Endothelial cell of umbilical vein (primary cell): Measurements from ENCODE around the gene GMCL1. TPM values are rescaled to one million over a fixed set of nuclear protein-coding genes. Genes with fewer than 3 reads are reported as not detected.

Source experiments
- BruUV-seq: library from RNA; stranded (reverse); fragments of 400-500 nt; replicated peaks from 2 replicates; lab custom pipeline; 2021; lab: Mats Ljungman, UMichigan
- CTCF ChIA-PET: fragments of 300-600, 350-600 bp; sonication (Branson Sonifier 250); formaldehyde crosslinking; loops from one replicate; lab custom pipeline; 2021; ENCODE audit warnings: antibody characterized with exemption, inconsistent platforms; lab: Charles Lee
- POLR2A ChIA-PET: fragments of 300-600, 350-600 bp; sonication (Branson Sonifier 250); formaldehyde crosslinking; loops from one replicate; lab custom pipeline; 2021; ENCODE audit warnings: antibody characterized with exemption, inconsistent platforms; lab: Charles Lee
- DNase-seq: peaks from one replicate; pipeline ENCODE4 v3.0.0-alpha.2; 2011; ENCODE audit warnings: low read depth, low spot score
- FAIRE-seq: peaks from 2 replicates; lab custom pipeline; 2011; peaks lifted over from hg19 to GRCh38; lab: Jason Lieb, UNC
- H2AFZ ChIP-seq: 2 replicates; pipeline ENCODE4 v1.6.0; 2012; ENCODE audit warnings: low read depth, low read length, control low read depth, inconsistent platforms
- H3K27ac ChIP-seq: 2 replicates; pipeline ENCODE4 v1.5.1; 2011; ENCODE audit warnings: low read depth, mild to moderate bottlenecking, control low read depth, low read length, moderate library complexity; ENCODE audit not compliant: insufficient read depth
- H3K27me3 ChIP-seq, 2 experiments: 2 replicates each; pipeline versions ENCODE4 v1.6.0 to v1.6.1; 2011; ENCODE audit warnings: low read length in 2 of 2, mixed read lengths in 1 of 2; ENCODE audit not compliant: control insufficient read depth in 2 of 2, insufficient read depth in 2 of 2
- H3K36me3 ChIP-seq, 2 experiments: 2 replicates in 1 of 2; 3 replicates in 1 of 2; pipeline ENCODE4 v1.5.1; 2011; ENCODE audit warnings: low read length in 2 of 2, mild to moderate bottlenecking in 1 of 2, moderate library complexity in 1 of 2; ENCODE audit not compliant: control insufficient read depth in 2 of 2, insufficient read depth in 2 of 2; ENCODE audit errors: extremely low read depth in 1 of 2
- H3K4me1 ChIP-seq: 3 replicates; pipeline ENCODE4 v1.5.1; 2011; ENCODE audit warnings: mild to moderate bottlenecking, low read length; ENCODE audit not compliant: control insufficient read depth, insufficient read depth; ENCODE audit errors: extremely low read depth
- H3K4me2 ChIP-seq: 2 replicates; pipeline ENCODE4 v1.6.1; 2011; ENCODE audit warnings: low read length, control low read depth, mixed read lengths; ENCODE audit not compliant: insufficient read depth
- H3K4me3 ChIP-seq, 3 experiments: fragments of 200-600 bp in 1 of 3; sonication (generic), shearing (Covaris generic) in 1 of 3; replicated peaks in 1 of 3; 2 replicates each; pipeline ENCODE4 v1.5.1; 2011 to 2016; ENCODE audit warnings: control low read depth in 3 of 3, low read length in 3 of 3, mild to moderate bottlenecking in 2 of 3, inconsistent platforms in 1 of 3, low read depth in 1 of 3, moderate library complexity in 1 of 3; ENCODE audit not compliant: insufficient read depth in 1 of 3
- H3K79me2 ChIP-seq: 2 replicates; pipeline ENCODE4 v1.6.0; 2012; ENCODE audit warnings: low read length, inconsistent platforms; ENCODE audit not compliant: control insufficient read depth, insufficient read depth
- H3K9ac ChIP-seq: replicated peaks from 2 replicates; pipeline ENCODE3; 2011; ENCODE audit warnings: low read length, control low read depth; ENCODE audit not compliant: insufficient read depth; ENCODE audit errors: extremely low read depth
- H3K9me1 ChIP-seq: replicated peaks from 3 replicates; pipeline ENCODE4 v1.6.0; 2011; ENCODE audit warnings: mild to moderate bottlenecking, low read length; ENCODE audit not compliant: control insufficient read depth, insufficient read depth; ENCODE audit errors: extremely low read depth
- H3K9me3 ChIP-seq: replicated peaks from 2 replicates; pipeline ENCODE4 v1.5.1; 2012; ENCODE audit warnings: low read length, inconsistent platforms; ENCODE audit not compliant: control insufficient read depth, insufficient read depth
- H4K20me1 ChIP-seq: replicated peaks from 2 replicates; pipeline ENCODE3; 2011; ENCODE audit warnings: mild to moderate bottlenecking, low read length; ENCODE audit not compliant: control insufficient read depth, insufficient read depth; ENCODE audit errors: extremely low read depth
- EZH2 ChIP-seq: IDR thresholded peaks from 2 replicates; pipeline ENCODE4 v1.6.1; 2012; ENCODE audit warnings: borderline replicate concordance, low read depth, mild to moderate bottlenecking, moderate library complexity, low read length, inconsistent platforms; ENCODE audit not compliant: severe bottlenecking
- FOS ChIP-seq: IDR thresholded peaks from 2 replicates; pipeline ENCODE4 v1.6.1; 2011; ENCODE audit warnings: mild to moderate bottlenecking, low read length, moderate library complexity, borderline replicate concordance; ENCODE audit not compliant: insufficient read depth
- GATA2 ChIP-seq: IDR thresholded peaks from 2 replicates; pipeline ENCODE4 v1.7.0; 2011; ENCODE audit warnings: low read depth, mild to moderate bottlenecking, moderate library complexity, mixed read lengths, low read length; ENCODE audit not compliant: insufficient read length, insufficient read depth
- JUN ChIP-seq: IDR thresholded peaks from 2 replicates; pipeline ENCODE4 v1.6.1; 2011; ENCODE audit warnings: borderline replicate concordance, low read depth; ENCODE audit not compliant: insufficient read length, insufficient read depth
- MYC ChIP-seq: IDR thresholded peaks from one replicate; pipeline ENCODE4 v1.6.1; 2011; ENCODE audit warnings: mild to moderate bottlenecking, low read depth, low read length
- POLR2A ChIP-seq: IDR thresholded peaks from 2 replicates; pipeline ENCODE4 v1.6.1; 2012; ENCODE audit warnings: low read depth, mild to moderate bottlenecking, control low read depth, low read length
- POLR2AphosphoS5 ChIP-seq: IDR thresholded peaks from 2 replicates; pipeline ENCODE4 v1.6.1; 2012; ENCODE audit warnings: low read depth, mild to moderate bottlenecking, control low read depth, low read length, moderate library complexity; ENCODE audit not compliant: insufficient read depth
- dilution Hi-C: fragments of 300-500 bp; cut with MboI; formaldehyde crosslinking; loops from one replicate; pipeline ENCODE4 v1.15.0; 2019; ENCODE audit warnings: low sequenced_read_pairs; ENCODE audit not compliant: extremely low pct_ligation_motif_present
- intact Hi-C: fragments of 100-400 bp; cut with micrococcal nuclease; formaldehyde crosslinking; loops from one replicate; pipeline ENCODE4 v1.10.0; 2022
- polyA plus RNA-seq, 4 experiments: library from polyadenylated mRNA; depleted of rRNA in 3 of 4; stranded (reverse) in 3 of 4; unstranded in 1 of 4; fragments of >200 nt; gene quantifications; 2 replicates each; pipeline versions ENCODE4 v1.2.1 to v1.2.3, GENCODE V29; 2011 to 2012; ENCODE audit warnings: missing spikeins in 1 of 4
- total RNA-seq: library from RNA; stranded (reverse); gene quantifications from 2 replicates; pipeline ENCODE4 v1.2.3, GENCODE V29; 2021
- TF ChIP-seq, protein P1 (sequence below), 2 donors: IDR thresholded peaks; 1 replicate in 1 of 2; 2 replicates in 1 of 2; pipeline ENCODE4 v1.5.1; 2011; ENCODE audit warnings: low read length in 2 of 2, mild to moderate bottlenecking in 2 of 2, moderate library complexity in 2 of 2, control low read depth in 1 of 2, inconsistent platforms in 1 of 2, low read depth in 1 of 2; ENCODE audit not compliant: insufficient read depth in 1 of 2; ENCODE audit errors: extremely low read depth in 1 of 2
- TF ChIP-seq, protein P2 (sequence below): IDR thresholded peaks from 2 replicates; pipeline ENCODE4 v1.6.1; 2011; ENCODE audit not compliant: insufficient read depth, insufficient read length

The GMCL1 gene
- total and polyA plus RNA-seq, 2 donors (not counting 3 experiments of a cell fraction or from before 2014, with no cell fraction given) = 4.2 to 14.6 TPM

DNA sequence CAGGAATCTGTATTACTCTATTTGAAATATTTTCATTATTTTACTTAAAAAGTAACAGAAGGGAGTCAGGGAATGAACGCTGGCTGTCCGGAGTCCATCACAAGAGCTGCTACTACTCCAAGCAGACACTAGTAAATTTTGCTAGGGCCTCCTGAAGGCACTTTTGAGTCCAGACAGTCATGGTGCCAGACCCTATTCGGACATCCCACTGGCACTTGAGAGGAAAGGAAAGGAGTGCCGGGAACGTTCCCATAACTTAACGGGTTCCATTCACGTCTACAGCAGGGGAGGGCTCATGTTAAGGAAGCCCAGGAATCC is 563 bp upstream of the GMCL1 start:
- dilution Hi-C loops = no loop called here
- Histone ChIP-seq H3K27ac (peak overlapping the region; percentile 81), H2AFZ (peak overlapping the region; percentile 67), H3K4me2 (peak overlapping the region; percentile 53), H3K9me1 (no peaks in the 10 kb centered on the region), H3K36me3 (no peaks in the 10 kb centered on the region), H3K4me3 (peak overlapping the region; percentile 43 to 70 (median 66)), H4K20me1 (no peaks in the 10 kb centered on the region), H3K27me3 (no peaks in the 10 kb centered on the region), H3K4me1 (peaks cover 7% of the 10 kb centered on the region), H3K9ac (peak overlapping the region; percentile 84), H3K9me3 (no peaks in the 10 kb centered on the region), H3K79me2 (peaks cover 22% of the 10 kb centered on the region)
- TSS peak; percentile 98 for BruUV-seq
- intact Hi-C loops = no loop called here
- TF ChIP-seq, protein P1, sequence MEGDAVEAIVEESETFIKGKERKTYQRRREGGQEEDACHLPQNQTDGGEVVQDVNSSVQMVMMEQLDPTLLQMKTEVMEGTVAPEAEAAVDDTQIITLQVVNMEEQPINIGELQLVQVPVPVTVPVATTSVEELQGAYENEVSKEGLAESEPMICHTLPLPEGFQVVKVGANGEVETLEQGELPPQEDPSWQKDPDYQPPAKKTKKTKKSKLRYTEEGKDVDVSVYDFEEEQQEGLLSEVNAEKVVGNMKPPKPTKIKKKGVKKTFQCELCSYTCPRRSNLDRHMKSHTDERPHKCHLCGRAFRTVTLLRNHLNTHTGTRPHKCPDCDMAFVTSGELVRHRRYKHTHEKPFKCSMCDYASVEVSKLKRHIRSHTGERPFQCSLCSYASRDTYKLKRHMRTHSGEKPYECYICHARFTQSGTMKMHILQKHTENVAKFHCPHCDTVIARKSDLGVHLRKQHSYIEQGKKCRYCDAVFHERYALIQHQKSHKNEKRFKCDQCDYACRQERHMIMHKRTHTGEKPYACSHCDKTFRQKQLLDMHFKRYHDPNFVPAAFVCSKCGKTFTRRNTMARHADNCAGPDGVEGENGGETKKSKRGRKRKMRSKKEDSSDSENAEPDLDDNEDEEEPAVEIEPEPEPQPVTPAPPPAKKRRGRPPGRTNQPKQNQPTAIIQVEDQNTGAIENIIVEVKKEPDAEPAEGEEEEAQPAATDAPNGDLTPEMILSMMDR (IDR thresholded peaks at IDR 0.05; ENCODE audit: extremely low read depth in 1 of 2, insufficient read depth in 1 of 2, low read depth in 1 of 2, low read length in 2 of 2) = no peak
- TF ChIP-seq JUN = no peak
- TF ChIP-seq EZH2 = no peak
- TF ChIP-seq FOS = no peak
- TF ChIP-seq POLR2AphosphoS5 = no peak
- no peak for TF ChIP-seq GATA2
- TF ChIP-seq, protein P2, sequence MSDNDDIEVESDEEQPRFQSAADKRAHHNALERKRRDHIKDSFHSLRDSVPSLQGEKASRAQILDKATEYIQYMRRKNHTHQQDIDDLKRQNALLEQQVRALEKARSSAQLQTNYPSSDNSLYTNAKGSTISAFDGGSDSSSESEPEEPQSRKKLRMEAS = no peak
- TF ChIP-seq MYC = no peak
- TF ChIP-seq POLR2A = no peak
- POLR2A ChIA-PET = no interaction called here
- DNase-seq (no peak), FAIRE-seq (no peak)
- CTCF ChIA-PET = interaction anchor here (1.0 to 5.3 kb wide), 4 partner anchors 12 to 242 kb away, joined by 3 to 70 read pairs (median 14); no protein-coding TSS in a partner anchor
